Left renal cortex interstitium (tissue), 4 donors: ENCODE results near the gene ETV6. TPM values are rescaled to one million over a fixed set of nuclear protein-coding genes. Genes with fewer than 3 reads are reported as not detected.

Experiments used
- DNase-seq, 4 donors: peaks; one replicate each; pipeline ENCODE4 v3.0.0-alpha.2; 2013; ENCODE audit warnings: low read depth in 4 of 4, low spot score in 2 of 4, missing footprints in 1 of 4
- polyA plus RNA-seq, 4 donors: library from polyadenylated mRNA; unstranded; fragments of 120-200 nt; gene quantifications; one replicate each; pipeline ENCODE4 v1.2.1, GENCODE V29; 2013; ENCODE audit not compliant: insufficient read length in 4 of 4

The ETV6 gene
- polyA plus RNA-seq, 4 donors = 11.7 to 14.7 (median 14.1) TPM

DNA sequence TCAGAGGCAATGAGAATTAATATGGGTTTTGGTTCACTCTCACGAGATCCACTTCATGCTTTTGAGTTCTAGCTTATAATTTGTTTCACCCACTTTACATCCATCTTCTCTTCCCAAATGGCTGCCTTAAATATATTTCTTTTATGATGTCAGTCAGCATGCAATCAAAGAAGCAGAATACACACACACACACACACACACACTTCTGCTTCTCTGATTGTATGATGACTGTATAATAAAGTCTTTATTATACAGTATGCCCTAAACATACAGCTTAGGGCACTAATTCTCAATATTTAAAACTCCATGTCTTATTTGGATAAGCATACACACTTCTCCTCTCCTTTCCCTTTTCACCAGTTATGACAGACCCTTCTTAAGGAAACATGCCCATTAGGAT lies 6.7 kb upstream of the ETV6 start:
- no peak for DNase-seq

- no peak for DNase-seq
These were observed 4.1 kb upstream of the ETV6 start for GRCh38 chr12:11645391-11645790.

DNA sequence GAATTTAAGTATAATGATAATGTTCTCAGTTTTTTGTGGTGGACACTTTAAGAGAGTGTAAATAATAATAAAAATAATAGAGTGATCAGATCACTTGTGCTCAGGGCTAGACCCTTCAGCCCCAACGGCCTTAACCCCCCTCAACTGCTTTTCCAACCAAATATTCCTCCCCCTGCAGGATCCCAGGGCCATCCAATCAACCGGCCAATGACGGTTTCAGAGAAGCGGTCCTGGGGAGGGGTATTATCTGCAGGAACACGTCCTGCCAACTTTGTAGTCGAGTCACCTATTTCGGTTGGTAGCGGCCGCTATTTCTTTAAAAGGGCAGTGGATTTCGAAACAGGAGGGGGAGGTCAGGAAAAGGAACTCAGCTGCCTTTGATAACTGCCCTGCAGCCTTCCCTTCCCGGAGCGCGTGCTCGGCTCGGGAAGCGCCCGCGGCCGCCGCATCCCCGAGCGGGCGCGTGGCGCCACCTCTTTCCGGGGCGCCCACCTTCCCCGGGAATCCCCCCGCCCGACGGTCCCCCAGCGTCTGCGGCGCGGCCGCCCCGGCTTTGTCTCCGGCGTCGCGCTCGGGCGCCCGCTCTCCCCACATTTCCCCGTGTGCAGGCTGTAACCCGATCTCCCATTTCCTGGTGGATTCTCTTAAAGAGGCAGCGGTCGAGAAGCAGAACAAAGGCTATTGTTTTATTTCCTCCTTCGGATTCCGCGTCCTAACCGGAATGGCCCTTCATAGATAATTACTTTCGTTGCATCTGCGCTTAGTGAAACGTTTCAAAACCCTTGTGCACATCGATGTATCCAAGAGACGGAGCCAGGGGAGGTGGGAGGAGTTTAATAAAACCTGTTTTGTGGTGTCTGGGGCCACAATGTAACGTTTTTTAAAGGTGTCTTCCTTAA lies 711 bp upstream of the ETV6 start:
- peak; percentile 75 to 94 (median 81) for DNase-seq

DNA sequence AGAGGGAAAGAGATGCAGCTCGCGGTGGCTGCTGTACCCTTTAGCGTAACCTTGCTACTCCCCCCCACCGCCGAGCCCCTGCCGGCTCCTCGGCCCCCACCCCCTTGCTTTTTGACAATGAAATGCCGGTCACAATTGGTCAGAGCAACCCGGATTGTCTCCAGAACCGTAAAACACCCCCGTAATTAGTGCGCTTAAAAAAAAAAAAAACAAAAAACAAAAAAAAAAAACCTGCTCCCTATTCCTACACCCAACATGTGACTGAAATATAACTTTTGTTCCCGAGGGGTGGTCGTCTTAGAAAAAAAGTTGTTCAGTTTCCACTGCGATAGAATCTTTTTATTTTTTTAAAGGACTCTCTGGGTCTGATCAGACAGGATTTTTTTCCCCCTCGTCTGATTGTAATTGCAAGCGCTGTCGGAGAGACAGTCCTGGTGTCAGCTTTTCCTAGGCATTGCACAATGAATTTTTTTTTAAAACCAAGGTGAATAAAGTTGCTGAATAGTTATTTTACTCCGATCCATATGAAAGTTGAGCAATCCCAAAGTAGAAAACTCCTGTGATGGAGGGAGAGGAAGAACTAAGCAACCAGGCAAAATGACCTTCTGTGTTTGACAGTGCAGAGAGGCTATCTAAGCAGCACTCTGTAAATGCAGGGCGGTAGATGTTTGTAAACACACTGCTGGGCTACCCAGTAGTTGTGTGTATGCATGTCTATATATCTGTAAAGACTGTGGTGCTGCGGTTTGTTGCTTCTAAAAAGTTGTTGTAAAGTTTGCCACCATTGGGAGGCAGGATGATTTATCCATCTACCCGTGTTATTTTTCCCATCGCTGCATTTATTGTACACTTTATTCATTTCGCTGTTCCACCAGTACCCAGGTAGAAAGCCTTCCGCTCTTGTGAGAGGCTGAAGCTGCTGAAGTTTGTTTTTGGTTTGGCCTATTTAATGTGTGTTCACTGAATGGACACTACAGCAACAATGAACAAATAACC lies 1.1 kb downstream of the ETV6 start:
- peak; percentile 37 to 75 (median 42) for DNase-seq

GRCh38 chr12:11651381-11651780 lies 1.9 kb downstream of the ETV6 start:
- no peak for DNase-seq

- DNase-seq = no peak
These were observed 2.3 kb downstream of the ETV6 start for GRCh38 chr12:11651785-11652184.

- no peak for DNase-seq
These were observed 3.0 kb downstream of the ETV6 start for GRCh38 chr12:11652351-11653040.

DNA sequence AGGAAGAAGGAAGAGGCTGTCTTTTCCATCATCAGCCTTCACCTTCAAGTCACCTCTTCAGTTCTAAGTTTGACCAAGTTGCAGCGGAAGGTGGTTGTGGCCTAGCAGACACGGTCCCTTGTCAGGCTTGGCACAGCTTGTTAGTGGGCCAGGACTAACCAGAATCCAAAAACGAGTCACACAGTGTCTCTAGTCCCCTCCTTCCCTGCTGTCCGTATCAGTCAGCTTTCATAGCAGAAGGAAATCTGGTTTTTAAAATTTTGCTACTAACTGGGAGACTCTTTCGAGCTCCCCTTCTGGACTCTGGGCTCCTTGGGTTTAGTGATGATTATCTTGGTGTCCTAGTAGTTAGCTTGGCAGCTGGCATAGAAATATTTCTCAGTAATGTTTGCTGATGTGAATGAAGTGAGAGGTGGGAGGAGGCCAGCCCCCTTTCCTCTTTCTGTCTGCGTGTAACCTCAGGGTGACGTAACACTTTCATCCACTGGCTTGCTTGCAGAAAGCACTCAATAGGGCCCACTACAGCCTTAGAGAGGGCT lies 3.8 kb downstream of the ETV6 start:
- DNase-seq = no peak

GRCh38 chr12:11654338-11654737 lies 4.9 kb downstream of the ETV6 start:
- DNase-seq = no peak

GRCh38 chr12:11654802-11655201 lies 5.3 kb downstream of the ETV6 start:
- no peak for DNase-seq

GRCh38 chr12:11655842-11656241 lies 6.4 kb downstream of the ETV6 start:
- no peak for DNase-seq

- no peak for DNase-seq
These were observed 7.1 kb downstream of the ETV6 start for GRCh38 chr12:11656550-11656949.

DNA sequence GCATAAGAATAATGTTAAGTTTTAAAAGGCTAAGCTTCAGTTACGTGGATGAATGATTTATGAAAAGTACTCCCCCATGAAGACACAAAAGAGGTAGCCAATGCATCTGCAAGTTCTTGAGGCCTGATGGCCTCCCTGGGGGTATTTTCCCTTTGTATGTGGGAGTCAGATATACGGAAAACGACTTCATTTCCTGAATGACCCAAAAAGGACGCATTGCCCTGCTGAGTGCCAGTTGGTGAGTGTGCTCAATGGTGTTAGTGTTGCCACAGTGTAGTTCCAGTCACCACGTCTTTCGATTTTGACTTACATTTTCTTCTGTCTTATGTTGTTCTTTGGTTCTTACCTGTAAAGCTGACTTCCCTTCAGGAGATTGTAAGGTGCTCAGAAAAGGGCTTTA lies 8.0 kb downstream of the ETV6 start:
- no peak for DNase-seq

GRCh38 chr12:11658791-11659190 lies 9.3 kb downstream of the ETV6 start:
- no peak for DNase-seq

- no peak for DNase-seq
These were observed 11.2 kb downstream of the ETV6 start for GRCh38 chr12:11660624-11661023.

DNA sequence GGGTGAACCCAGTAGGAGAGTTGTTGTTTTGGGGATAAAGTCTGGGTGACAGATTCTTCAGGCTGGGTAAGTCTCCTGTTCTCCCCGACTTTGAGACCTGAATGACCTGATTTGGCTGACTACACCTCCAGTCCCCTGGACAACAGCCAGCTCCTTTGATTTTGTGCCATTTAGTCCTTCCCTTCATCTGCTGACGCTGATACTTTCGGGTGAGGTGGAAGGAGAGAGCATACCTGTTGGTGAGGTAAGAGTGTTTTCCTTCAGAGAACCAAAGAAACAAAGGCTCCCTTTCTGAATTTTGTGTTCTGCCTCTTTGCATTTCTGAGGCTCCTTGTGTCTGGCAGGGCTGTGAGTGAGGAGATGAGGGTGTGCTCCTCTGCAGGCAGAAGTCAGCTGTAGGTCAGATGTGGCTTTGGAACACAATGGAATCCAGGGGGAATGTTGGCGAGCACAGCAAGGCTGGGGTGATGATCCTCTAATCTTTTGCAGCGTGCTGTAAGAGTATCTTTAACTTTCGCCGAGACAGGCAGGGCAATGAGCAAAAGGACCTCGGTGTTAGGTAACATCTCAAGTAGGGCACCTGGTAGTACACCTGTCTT lies 12.1 kb downstream of the ETV6 start:
- DNase-seq = no peak

DNA sequence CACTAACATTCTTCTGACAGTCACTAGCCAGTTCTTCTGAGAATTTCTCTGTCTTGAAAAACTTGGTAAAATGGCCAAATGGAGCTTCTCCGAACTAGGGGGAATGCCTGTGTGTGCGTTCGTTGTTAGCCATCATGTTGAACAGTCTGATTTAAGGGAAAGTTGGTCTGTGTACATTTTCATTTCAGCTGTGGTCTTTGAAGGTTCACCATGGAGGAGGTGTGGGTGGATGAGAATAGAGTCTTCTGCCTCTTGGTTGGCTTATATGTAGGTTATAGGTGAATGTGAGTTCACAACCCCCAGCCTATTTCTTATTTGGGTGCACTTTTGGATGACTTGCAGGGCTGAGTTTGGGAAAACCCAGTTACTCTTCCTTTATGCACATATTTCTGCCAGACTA lies 12.9 kb downstream of the ETV6 start:
- no peak for DNase-seq

DNA sequence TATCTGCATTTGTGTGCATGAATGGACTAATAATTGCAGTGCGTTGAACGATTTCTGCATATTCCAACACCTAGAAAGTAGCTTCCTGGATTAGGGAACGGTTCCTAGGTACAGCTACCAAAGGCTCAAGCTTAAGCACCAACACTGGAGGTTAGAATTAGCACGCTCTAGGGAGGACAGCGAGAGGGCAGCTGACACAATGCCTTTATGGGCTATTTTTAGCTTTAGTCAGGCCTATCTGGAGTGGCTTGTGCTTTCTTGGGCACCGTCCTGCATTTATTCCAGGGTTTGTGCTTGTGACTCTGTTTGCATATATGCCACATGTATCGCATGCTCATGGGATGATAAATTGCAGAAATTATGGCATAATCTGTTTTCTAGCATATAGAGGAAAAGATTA lies 13.7 kb downstream of the ETV6 start:
- no peak for DNase-seq

DNA sequence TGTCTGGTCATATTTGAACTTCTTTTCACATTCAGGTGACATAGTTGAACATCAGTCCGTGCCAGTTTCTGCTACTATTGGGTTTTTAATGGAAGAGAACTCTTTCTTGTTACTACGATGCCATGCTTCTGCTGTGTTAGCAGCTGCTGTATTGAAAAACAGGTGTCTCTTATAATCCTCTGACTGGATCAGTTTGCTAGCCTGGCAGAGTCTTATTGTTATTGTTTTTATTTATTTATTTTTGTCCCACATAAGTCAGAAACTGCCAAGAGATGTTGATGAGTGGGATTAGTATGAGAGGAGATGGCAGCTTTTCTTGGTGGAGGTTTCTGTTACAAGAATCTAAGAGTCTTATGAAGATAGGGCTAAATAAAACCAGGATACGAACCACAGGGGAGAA lies 14.6 kb downstream of the ETV6 start:
- DNase-seq = no peak
